H9 (cell line): ENCODE measurements around the gene TIAL1. TPM values are rescaled to one million over a fixed set of nuclear protein-coding genes. Genes with fewer than 3 reads are reported as not detected.
"Not testable (repeated sequence)": the region's sequence is repeated elsewhere in the genome, so short reads cannot be mapped to it uniquely, and the experiment has no call there.

Experiments used
- DNase-seq: peaks from one replicate; pipeline ENCODE4 v3.0.0-alpha.2; 2017
- H2AFZ ChIP-seq: one replicate; pipeline ENCODE4 v1.6.1; 2013; ENCODE audit warnings: mild to moderate bottlenecking, low read length, control low read depth, moderate library complexity
- H2AK5ac ChIP-seq: 2 replicates; pipeline ENCODE4 v1.6.1; 2013; ENCODE audit warnings: low read length, control low read depth, mixed read lengths; ENCODE audit not compliant: insufficient read length
- H2BK120ac ChIP-seq: one replicate; pipeline ENCODE4 v1.6.1; 2013; ENCODE audit warnings: low read depth, mild to moderate bottlenecking, low read length, control low read depth, inconsistent platforms; ENCODE audit not compliant: poor library complexity, severe bottlenecking
- H2BK12ac ChIP-seq: 2 replicates; pipeline ENCODE4 v1.6.1; 2013; ENCODE audit warnings: low read length, control low read depth, mixed read lengths, low read depth; ENCODE audit not compliant: insufficient read length
- H2BK15ac ChIP-seq: 2 replicates; pipeline ENCODE4 v1.6.1; 2013; ENCODE audit warnings: low read depth, low read length, control low read depth
- H2BK20ac ChIP-seq: one replicate; pipeline ENCODE4 v1.6.1; 2013; ENCODE audit warnings: low read depth, mild to moderate bottlenecking, low read length, control low read depth, inconsistent platforms; ENCODE audit not compliant: poor library complexity, severe bottlenecking
- H2BK5ac ChIP-seq: 2 replicates; pipeline ENCODE4 v1.6.1; 2013; ENCODE audit warnings: low read length, control low read depth, mixed read lengths; ENCODE audit not compliant: insufficient read length
- H3K14ac ChIP-seq: 2 replicates; pipeline ENCODE4 v1.6.1; 2013; ENCODE audit warnings: low read length, control low read depth; ENCODE audit not compliant: insufficient read depth
- H3K18ac ChIP-seq: 2 replicates; pipeline ENCODE4 v1.6.1; 2013; ENCODE audit warnings: low read depth, mild to moderate bottlenecking, mixed read lengths, low read length, control low read depth; ENCODE audit not compliant: insufficient read length
- H3K23ac ChIP-seq: 2 replicates; pipeline ENCODE4 v1.6.1; 2013; ENCODE audit warnings: low read length, control low read depth, mixed read lengths, low read depth; ENCODE audit not compliant: insufficient read length
- H3K23me2 ChIP-seq: 2 replicates; pipeline ENCODE4 v1.6.1; 2013; ENCODE audit warnings: low read depth, mild to moderate bottlenecking, mixed read lengths, low read length, control low read depth; ENCODE audit not compliant: insufficient read length, poor library complexity, severe bottlenecking
- H3K27ac ChIP-seq: 2 replicates; pipeline ENCODE4 v1.5.1; 2013; ENCODE audit warnings: low read length, control low read depth, mixed read lengths, low read depth; ENCODE audit not compliant: insufficient read length
- H3K27me3 ChIP-seq: 2 replicates; pipeline ENCODE4 v1.6.1; 2013; ENCODE audit warnings: low read length, control low read depth, inconsistent platforms; ENCODE audit not compliant: insufficient read depth
- H3K4ac ChIP-seq: 2 replicates; pipeline ENCODE4 v1.6.1; 2013; ENCODE audit warnings: low read depth, mild to moderate bottlenecking, control low read depth, inconsistent platforms, low read length, moderate library complexity
- H3K4me1 ChIP-seq: 2 replicates; pipeline ENCODE4 v1.6.1; 2013; ENCODE audit warnings: low read length, control low read depth, inconsistent platforms; ENCODE audit not compliant: insufficient read depth
- H3K4me2 ChIP-seq: 2 replicates; pipeline ENCODE4 v1.6.1; 2013; ENCODE audit warnings: low read length, control low read depth, mixed read lengths; ENCODE audit not compliant: insufficient read length, insufficient read depth
- H3K56ac ChIP-seq: 2 replicates; pipeline ENCODE4 v1.6.1; 2013; ENCODE audit warnings: low read depth, mild to moderate bottlenecking, mixed read lengths, low read length, control low read depth; ENCODE audit not compliant: insufficient read length
- H3K79me1 ChIP-seq: 2 replicates; pipeline ENCODE4 v1.6.1; 2013; ENCODE audit warnings: low read depth, mild to moderate bottlenecking, moderate library complexity, low read length, control low read depth, inconsistent platforms; ENCODE audit not compliant: insufficient read depth, poor library complexity, severe bottlenecking
- H3K79me2 ChIP-seq: 2 replicates; pipeline ENCODE4 v1.6.1; 2013; ENCODE audit warnings: low read length, control low read depth, inconsistent platforms; ENCODE audit not compliant: insufficient read depth
- H3K9ac ChIP-seq: 2 replicates; pipeline ENCODE4 v1.6.1; 2013; ENCODE audit warnings: low read length, control low read depth, mixed read lengths; ENCODE audit not compliant: insufficient read length; ENCODE audit errors: extremely low read depth
- H3K9me3 ChIP-seq: one replicate; pipeline ENCODE4 v1.6.1; 2013; ENCODE audit warnings: low read depth, low read length, inconsistent platforms; ENCODE audit not compliant: control insufficient read depth
- H3T11ph ChIP-seq: one replicate; pipeline ENCODE4 v1.6.1; 2013; ENCODE audit warnings: mild to moderate bottlenecking, low read length, control low read depth, inconsistent platforms
- H4K20me1 ChIP-seq: one replicate; pipeline ENCODE4 v1.6.1; 2013; ENCODE audit not compliant: control insufficient read depth, insufficient read length, insufficient read depth
- H4K5ac ChIP-seq: 2 replicates; pipeline ENCODE4 v1.6.1; 2013; ENCODE audit warnings: low read depth, mild to moderate bottlenecking, mixed read lengths, low read length, control low read depth; ENCODE audit not compliant: insufficient read length
- H4K8ac ChIP-seq: replicated peaks from 2 replicates; pipeline ENCODE4 v1.6.1; 2013; ENCODE audit warnings: low read length, control low read depth, mixed read lengths, low read depth; ENCODE audit not compliant: insufficient read length
- H4K91ac ChIP-seq: 2 replicates; pipeline ENCODE4 v1.6.1; 2013; ENCODE audit warnings: low read depth, mild to moderate bottlenecking, moderate library complexity, mixed read lengths, low read length, control low read depth; ENCODE audit not compliant: insufficient read length
- H3K27ac Mint-ChIP-seq, 3 experiments: 2 replicates in 2 of 3; 3 replicates in 1 of 3; pipeline ENCODE4 v1.8.0; 2020 to 2021; ENCODE audit warnings: mixed read lengths in 3 of 3, mild to moderate bottlenecking in 1 of 3, moderate library complexity in 1 of 3
- H3K27me3 Mint-ChIP-seq: 2 replicates; pipeline ENCODE4 v1.8.0; 2021; ENCODE audit warnings: low read depth, mild to moderate bottlenecking, moderate library complexity, mixed read lengths
- H3K36me3 Mint-ChIP-seq, 3 experiments: 2 replicates in 2 of 3; 3 replicates in 1 of 3; pipeline ENCODE4 v1.8.0; 2020 to 2021; ENCODE audit warnings: low read depth in 3 of 3, mixed read lengths in 3 of 3; ENCODE audit not compliant: insufficient read depth in 1 of 3
- H3K4me1 Mint-ChIP-seq, 2 experiments: 2 replicates each; pipeline ENCODE4 v1.8.0; 2020; ENCODE audit warnings: mixed read lengths in 2 of 2
- H3K4me3 Mint-ChIP-seq, 2 experiments: 2 replicates in 1 of 2; 3 replicates in 1 of 2; pipeline ENCODE4 v1.8.0; 2020 to 2021; ENCODE audit warnings: mild to moderate bottlenecking in 2 of 2, mixed read lengths in 2 of 2, moderate library complexity in 1 of 2
- H3K9me3 Mint-ChIP-seq, 2 experiments: 2 replicates in 1 of 2; 3 replicates in 1 of 2; pipeline ENCODE4 v1.8.0; 2020; ENCODE audit warnings: mild to moderate bottlenecking in 2 of 2, mixed read lengths in 2 of 2, moderate library complexity in 1 of 2
- WGBS: extraction: QIAGEN DNeasy Blood & Tissue Kit; methylation state at CpG from one replicate; pipeline ENCODE4 v1.1.7; 2013; ENCODE audit warnings: missing lambda C conversion rate, low lambda C conversion rate, mixed read lengths; ENCODE audit not compliant: insufficient read length; ENCODE audit errors: extremely low coverage; 5-methylcytosine and 5-hydroxymethylcytosine counted together
- total RNA-seq: library from RNA; stranded (reverse); gene quantifications from 2 replicates; pipeline ENCODE4 v1.2.1, GENCODE V29; 2021

The TIAL1 gene
- total RNA-seq, 1 experiment from 2014 or later, result 146 TPM

GRCh38 chr10:119556081-119556480 lies 40.7 kb downstream of the TIAL1 start:
- H3K27me3 ChIP-seq, H2BK120ac ChIP-seq, H3T11ph ChIP-seq, H3K27ac ChIP-seq, H3K4me1 ChIP-seq, H2BK20ac ChIP-seq, H3K14ac ChIP-seq, H4K91ac ChIP-seq, H2BK5ac ChIP-seq, H2BK12ac ChIP-seq, H3K27me3 Mint-ChIP-seq, H3K79me2 ChIP-seq, H3K18ac ChIP-seq, H2AFZ ChIP-seq, H3K9ac ChIP-seq, H2BK15ac ChIP-seq, H3K23ac ChIP-seq, H4K20me1 ChIP-seq, H3K4me2 ChIP-seq, H3K79me1 ChIP-seq, H3K36me3 Mint-ChIP-seq, H3K56ac ChIP-seq, H3K9me3 Mint-ChIP-seq, H3K9me3 ChIP-seq, H2AK5ac ChIP-seq, H4K8ac ChIP-seq, H4K5ac ChIP-seq, H3K27ac Mint-ChIP-seq, H3K23me2 ChIP-seq, H3K4me3 Mint-ChIP-seq, H3K4ac ChIP-seq, DNase-seq: not testable (repeated sequence)
- H3K4me1 Mint-ChIP-seq, result peaks cover 4 to 11% of the 10 kb centered on the region in 2 experiments; a peak in 3 of 4 replicates
- no CpG with 5 or more reads among the region's 2 CpGs for WGBS
